Renal cortical epithelial cell (primary cell): Measurements from ENCODE around the gene FRYL. TPM values are rescaled to one million over a fixed set of nuclear protein-coding genes. Genes with fewer than 3 reads are reported as not detected.

Experiments
- DNase-seq: peaks from one replicate; pipeline ENCODE4 v3.0.0-alpha.2; 2011; ENCODE audit warnings: low read depth
- total RNA-seq: library from RNA; depleted of rRNA; stranded (reverse); fragments of >200 nt; gene quantifications from 2 replicates; pipeline ENCODE4 v1.2.3, GENCODE V29; 2014

FRYL gene
- total RNA-seq, 1 donor from 2014 or later, result 115 TPM

DNA sequence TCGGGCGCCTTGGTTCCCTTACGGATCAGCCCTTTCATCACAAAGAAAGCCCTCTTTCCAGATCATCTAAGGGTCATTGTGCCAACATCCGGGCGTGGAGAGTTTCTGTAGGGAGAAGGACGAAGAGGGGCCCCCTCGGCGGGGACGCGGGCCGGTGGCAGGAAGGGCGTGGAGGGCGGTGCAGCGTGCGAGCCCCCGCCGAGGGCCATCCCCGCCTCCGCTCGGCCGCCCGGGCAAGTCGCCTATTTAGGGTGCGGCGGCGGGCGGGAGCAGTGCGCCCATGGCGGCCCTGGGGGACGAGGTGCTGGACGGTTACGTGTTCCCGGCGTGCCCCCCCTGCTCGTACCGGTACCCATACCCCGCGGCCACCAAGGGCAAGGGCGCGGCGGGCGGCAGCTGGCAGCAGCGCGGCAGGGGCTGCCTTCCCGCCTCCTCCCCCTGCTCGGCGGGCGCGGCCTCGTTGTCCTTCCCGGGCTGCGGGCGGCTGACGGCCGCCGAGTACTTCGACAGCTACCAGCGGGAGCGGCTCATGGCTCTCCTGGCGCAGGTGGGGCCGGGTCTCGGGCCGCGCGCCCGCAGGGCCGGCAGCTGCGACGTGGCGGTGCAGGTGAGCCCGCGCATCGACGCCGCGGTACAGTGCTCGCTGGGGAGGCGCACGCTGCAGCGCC lies 289.9 kb downstream of the FRYL start, which contains the start of gene ZAR1:
Gene ZAR1 (plus strand): TSS at position 241 of the 668 bp plus-strand sequence. CDS start 40 bp downstream, at position 281.
- DNase-seq, result no peak

DNA sequence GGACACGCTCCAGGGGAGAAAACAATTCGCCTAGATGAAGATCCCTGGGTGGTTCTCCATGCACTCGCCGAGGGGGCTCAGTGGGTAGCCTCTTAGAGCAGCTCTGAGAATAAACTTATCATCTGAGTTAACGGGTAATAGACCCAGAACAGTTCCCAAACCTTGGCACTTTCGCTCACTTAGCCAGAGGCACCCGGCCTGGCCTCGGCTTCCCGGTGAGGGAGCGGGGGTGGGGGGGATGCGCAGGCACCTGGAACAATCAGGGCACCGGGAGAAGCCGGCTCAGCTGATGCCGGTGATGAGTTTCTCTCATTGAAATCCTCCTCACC lies 290.4 kb downstream of the FRYL start:
- no peak for DNase-seq

DNA sequence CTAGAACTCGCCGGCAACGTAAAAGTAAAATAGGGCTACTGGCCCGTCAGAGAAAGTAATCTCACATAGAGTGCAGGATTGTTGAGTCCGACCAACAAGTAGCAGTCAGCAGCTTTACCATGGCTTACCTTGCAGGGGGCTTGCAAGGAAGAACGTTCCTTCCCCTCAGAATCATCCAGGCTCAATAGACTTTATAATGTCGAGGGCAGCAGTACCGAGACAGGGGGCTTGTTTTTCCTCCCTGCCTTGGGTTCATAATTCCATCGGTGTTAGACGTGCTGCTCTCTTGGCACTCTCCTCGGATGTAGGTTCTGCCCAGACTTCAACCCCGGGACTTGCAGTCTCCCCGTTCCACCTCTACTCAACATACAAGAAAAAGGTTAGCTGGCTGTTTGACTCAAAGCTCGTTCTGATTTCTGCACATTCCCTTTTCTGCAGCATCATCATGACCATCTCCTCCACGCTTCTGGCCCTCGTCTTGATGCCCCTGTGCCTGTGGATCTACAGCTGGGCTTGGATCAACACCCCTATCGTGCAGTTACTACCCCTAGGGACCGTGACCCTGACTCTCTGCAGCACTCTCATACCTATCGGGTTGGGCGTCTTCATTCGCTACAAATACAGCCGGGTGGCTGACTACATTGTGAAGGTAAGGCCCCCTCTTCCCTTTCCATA lies 295.4 kb downstream of the FRYL start:
- no peak for DNase-seq

DNA sequence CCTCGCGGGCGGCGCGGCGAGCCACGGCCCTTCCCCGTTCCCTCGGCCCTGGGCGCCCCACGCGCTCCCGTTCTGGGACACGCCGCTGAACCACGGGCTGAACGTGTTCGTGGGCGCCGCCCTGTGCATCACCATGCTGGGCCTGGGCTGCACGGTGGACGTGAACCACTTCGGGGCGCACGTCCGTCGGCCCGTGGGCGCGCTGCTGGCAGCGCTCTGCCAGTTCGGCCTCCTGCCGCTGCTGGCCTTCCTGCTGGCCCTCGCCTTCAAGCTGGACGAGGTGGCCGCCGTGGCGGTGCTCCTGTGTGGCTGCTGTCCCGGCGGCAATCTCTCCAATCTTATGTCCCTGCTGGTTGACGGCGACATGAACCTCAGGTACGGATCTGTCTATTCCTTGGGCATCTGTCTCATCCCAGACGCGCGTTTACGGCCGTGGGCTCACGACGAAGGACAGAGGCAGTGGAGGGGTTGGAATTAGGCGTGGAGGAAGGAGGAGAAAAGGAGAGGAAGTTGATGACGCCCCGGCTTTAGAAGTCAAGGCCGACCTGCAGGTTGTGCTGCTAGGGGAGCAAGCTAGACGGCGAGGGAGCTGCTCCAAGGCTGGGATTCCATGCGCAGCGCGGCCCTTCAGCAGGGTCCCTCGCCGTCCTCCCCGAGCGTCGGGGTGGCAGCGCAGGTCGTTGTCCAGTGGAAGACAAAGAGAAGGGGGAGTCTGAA lies 296.1 kb downstream of the FRYL start:
- no peak for DNase-seq

DNA sequence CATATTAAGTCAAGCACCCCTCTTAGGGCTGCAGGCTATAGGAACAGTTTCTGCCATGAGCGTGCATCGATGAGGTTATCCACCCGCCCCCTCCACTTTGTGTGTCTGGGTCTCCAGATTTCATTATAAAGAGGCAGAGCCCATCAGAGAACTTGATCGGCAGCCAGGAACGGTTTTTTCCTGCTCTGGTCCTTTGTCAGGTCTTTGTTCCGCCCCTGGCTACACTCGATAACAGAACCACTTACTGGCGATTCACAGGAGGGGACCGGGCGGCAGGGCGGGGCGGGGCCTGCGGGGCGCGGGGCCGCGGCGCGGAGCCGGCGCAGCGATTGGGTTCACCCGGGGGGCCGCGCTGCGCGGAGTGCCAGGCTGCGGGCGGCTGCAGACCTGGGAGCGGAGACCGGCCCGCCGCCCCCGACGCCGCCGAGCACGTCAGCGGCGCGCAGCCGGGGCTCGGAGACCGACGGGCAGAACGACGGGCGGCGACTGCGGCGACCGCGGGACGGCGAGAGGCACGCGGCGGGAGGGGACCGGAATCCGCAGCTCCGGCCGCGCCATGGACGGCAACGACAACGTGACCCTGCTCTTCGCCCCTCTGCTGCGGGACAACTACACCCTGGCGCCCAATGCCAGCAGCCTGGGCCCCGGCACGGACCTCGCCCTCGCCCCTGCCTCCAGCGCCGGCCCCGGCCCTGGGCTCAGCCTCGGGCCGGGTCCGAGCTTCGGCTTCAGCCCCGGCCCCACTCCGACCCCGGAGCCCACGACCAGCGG lies 296.9 kb downstream of the FRYL start, which contains the start of gene SLC10A4:
Gene SLC10A4 (plus strand): TSS at position 338 of the 771 bp plus-strand sequence. CDS start 219 bp downstream, at position 557.
- DNase-seq, result no peak

DNA sequence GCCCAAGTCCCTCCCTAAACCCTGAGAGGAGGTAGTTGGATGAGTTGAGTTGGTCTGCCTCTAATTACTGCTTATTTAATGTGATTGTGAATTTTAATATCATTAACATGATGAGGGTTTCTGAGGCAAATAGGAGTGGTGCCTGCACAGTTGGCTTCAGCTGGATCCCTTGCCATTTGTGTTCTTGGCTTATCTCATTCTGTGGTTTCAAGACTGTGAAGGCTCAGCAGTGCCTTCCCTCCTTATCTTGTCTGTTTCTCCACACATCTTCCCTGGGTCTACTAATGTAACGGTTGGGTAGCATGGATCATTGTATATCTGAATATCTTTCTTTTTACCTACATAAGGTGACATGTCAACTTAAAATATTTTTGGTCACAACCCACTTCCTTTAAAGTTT lies 298.5 kb downstream of the FRYL start:
- DNase-seq, result no peak

DNA sequence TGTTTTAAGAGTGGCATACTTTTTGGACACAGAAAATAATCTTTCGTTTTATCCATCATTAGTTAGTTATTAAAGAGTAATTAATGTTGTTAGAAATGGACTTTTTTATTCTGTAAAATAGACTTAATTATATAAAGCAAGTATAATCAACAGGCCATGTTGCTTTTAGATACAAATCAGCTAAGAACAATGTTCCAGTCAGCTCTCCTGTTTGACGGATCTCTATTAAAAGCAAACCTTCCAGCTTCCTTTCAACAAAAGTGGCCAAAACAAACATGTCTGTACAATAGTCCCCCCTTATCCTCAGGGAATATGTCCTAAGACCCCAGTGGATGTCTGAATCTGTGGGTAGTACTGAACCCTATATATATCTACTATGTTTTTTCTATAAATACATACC lies 301.8 kb downstream of the FRYL start:
- no peak for DNase-seq

DNA sequence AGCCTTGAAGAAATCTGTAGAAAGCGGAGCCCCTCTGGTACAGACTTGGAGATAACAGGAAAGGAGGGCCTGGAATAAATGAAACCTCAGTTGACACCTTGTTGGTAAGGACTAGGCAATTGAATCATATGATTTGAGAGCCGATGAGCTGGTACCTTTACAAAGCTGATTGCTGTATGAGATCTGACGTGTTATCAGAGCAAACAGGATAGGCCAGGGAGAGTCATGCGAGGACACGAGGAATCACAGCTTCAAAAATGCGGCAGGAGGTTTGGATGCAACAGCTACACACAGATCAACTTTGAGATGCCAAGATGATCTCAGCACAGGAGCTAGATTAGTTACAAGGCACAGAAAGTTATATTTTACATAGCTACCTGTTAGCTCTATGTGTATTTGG lies 304.3 kb downstream of the FRYL start:
- DNase-seq, result no peak

DNA sequence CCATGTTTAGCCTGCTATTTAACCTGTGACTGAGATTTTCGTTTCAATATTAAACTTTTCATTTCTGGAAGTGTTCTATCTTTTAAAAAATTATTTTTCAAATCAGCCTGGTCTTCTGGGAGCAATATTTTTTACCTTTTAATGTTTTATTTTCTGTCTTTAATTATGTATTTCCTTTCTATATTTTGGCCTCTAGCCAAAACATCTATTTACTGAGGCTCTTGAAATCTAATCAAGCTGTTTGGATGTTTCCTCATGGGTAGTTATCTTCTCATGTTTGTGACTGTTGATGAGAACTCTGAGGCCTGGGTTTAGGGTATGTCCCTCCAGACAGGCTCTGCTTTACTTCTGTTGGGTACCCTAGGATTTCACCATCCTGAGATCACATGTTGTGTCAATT lies 307.3 kb downstream of the FRYL start:
- DNase-seq, result no peak

DNA sequence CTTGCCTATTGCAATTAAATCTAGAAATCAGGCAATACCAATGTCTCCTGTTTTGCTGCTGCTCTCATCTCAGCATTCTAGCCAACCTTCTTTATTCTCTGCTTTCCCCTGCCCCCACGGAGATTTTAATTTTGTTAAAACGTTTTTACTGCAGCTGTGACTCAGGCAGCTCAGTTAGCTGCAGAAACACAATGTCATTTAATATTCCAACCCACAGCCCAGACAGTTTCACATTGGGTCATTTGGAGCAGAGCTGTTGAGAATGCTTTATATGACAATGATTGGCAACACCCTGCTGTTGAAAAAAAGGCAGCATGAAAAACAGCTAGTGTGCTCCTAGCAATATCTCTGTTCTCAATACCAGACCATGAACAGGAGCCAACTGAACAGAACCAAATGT lies 309.5 kb downstream of the FRYL start:
- DNase-seq, result peak; percentile 81

DNA sequence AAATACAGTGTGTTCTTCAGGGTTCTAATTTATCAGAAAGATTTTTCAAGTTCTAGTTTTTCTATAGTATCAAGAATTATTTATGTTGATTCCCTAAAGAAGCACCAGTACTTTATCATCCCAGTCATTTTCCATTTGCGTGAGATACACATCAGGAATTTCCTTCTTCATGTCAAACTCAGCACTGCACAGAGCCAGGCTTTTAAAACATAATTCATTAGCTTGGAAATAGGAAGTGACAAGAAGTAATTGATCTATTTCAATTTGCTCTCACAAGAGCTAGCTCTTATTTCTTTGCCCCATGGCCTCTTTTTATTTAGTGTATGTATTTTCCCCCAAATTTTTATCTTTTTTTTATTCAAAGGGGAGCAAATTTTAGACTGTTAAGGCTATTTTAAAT lies 309.9 kb downstream of the FRYL start:
- no peak for DNase-seq

DNA sequence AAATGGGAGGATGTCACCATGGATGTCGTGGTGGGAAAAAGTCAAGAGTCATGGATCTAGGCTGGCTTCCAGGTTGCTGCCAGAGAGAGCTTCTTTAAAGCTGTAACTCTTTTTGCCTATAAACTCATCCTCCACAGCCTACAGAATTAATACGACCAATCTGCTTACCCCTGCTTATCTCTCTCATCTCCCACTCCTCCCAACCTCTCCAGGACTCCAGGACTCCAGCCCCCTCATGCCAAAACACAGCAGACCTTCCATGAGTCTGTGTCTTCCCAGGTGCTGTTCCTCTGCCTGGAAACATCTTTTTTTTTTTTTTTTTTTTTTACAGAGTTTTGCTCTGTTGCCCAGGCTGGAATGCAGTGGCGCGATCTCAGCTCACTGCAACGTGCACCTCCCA lies 312.2 kb downstream of the FRYL start:
- DNase-seq, result no peak

DNA sequence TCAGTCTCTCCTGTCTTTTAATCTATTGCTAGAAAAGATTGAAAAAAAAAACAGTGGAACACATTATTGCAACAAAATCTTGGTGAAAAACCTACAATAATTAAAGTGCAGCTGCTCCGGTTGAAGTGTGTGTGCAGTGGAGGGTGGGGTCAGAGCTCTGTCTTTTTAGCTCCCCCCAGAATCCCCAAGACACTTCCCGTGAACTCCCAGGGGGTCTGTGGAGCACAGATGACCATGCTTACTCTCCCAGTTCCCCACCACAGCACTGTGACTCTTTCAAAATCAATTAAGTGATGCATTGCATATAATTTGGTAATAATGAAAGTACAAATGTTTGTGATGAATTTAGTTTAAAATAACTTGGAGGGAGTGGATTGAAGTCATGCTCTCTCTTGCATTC lies 312.6 kb downstream of the FRYL start:
- no peak for DNase-seq

DNA sequence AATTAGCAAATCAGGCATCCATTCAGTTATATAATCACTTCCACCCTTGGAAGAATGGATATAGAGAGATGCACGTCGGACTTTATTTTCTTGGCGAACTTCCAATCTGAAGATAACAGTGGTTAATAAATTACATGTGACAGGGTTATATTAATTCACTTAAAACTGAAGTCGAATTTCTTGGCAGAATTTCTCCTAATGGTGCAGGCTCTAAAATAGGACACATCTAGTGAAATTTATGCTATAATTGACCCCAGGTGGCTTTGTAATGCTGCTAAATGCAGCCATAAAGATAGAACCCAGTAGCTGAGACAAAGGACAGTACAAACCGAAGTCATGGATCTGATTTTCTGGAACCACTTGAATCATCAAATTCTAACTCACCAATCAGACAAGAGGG lies 317.7 kb downstream of the FRYL start:
- no peak for DNase-seq

DNA sequence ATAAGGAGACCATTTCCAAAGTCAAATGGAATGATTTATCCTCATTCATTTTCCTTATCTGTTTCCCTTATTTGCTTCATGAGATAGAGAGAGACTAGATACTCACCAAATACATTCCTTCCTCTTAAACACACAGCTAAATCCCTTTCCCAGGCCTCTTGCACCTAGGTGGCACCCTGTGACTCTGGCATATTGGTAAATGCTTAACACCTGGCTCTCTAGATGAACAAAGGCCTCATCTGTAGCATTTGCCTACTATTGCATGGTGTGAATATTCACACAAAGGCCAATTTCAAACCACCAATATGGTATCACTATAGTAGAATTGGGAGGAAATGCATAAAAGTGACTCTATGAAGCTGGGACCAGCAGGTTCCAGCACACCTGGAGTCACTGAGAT lies 319.1 kb downstream of the FRYL start:
- no peak for DNase-seq

DNA sequence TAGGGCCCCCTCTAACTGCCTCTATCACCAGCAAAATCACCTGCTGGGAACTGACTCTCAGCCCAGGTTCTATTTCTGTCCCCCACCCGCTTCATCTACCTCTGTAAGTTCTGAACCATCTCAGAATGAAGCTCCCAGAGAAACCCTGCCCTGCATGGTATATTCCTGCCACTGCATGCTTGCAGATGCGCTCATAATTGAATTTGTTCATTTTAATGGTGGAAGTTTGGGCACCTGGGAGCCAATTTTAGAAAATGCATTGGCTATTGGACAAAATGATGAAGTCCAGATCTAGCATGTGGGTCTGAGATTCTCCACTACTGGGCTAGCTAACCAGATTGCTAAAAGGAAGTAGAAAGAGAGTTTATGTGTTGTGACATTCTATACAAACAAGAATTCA lies 325.5 kb downstream of the FRYL start:
- DNase-seq, result no peak

DNA sequence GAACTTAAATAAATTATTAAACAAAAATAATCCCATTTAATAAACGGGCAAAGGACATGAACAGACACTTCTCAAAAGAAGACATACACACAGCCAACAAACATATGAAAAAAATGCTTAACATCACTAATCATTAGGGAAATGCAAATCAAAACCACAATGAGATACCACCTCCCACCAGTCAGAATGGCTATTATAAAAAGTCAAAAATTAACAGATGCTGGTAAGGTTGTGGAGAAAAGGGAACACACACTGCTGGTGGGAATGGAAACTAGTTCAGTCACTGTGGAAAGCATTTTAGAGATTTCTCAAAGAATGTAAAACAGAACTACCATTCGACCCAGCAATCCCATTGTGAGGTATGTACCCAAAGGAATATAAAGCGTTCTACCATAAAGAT lies 328.4 kb downstream of the FRYL start:
- DNase-seq, result peak; percentile 70

DNA sequence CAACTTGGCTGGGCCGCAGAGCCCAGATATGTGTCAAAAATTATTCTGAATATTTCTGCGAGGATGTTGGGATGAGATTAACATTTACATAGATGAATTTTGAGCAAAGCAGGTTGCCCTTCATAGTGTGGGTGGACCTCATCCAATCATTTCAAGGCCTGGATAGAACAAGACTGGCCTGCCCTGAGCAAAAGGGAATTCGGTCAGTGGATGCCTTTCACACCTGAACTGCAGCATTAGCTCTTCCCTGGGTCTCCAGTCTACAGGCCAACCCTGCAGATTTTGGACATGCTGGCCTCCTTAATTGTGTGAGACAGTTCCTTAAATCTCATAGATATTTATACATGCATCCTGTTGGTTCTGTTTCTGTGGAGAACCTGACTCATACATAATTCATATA lies 329.3 kb downstream of the FRYL start:
- DNase-seq, result no peak

DNA sequence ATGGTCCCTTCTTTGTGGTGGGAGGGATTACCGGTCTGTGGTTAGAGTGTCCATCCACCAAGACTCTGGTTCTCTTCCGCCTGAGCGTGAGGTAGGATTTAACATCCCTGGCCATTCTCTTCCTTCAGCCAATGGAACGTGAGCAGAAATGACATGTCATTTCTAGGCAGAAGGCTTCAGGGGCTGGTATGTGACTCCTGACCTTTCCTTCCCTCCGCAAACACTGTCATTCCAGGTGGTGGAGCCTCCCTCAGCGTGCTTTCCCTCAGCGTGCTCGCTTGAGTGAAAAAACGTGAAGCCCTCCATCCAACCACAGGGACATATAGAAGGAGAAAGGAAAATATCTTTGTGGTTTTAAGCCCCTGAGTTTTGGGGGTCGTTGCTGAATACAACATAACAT lies 330.9 kb downstream of the FRYL start:
- no peak for DNase-seq
